NCI-H510A treated with DMSO at 0.1 percent for 48 hours (cell line): ENCODE data around the gene PPP1R9B.

Source experiments
- DNase-seq: peaks from one replicate; lab custom pipeline; 2025; lab: John Stamatoyannopoulos, UW

Gene PPP1R9B

DNA sequence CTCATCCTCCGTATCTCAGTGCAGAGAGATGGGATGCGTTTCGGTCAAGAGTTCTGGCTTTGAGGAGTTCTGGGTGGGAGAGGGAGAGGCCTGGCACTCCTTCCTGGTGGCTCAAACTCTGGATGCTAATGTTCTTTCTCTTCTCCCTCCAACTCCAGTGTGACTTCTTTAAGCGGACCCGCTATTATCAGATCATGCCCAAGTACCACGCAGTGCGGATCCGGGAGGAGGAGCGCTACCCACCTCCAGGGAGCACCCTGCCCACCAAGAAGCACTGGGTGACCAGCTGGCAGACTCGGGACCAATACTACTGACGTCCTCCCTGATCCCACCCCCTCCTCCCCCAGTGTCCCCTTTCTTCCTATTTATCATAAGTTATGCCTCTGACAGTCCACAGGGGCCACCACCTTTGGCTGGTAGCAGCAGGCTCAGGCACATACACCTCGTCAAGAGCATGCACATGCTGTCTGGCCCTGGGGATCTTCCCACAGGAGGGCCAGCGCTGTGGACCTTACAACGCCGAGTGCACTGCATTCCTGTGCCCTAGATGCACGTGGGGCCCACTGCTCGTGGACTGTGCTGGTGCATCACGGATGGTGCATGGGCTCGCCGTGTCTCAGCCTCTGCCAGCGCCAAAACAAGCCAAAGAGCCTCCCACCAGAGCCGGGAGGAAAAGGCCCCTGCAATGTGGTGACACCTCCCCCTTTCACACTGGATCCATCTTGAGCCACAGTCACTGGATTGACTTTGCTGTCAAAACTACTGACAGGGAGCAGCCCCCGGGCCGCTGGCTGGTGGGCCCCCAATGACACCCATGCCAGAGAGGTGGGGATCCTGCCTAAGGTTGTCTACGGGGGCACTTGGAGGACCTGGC is 61.3 kb downstream of the PPP1R9B start:
- no peak for DNase-seq

GRCh38 chr17:50087912-50088405 is 62.5 kb downstream of the PPP1R9B start:
- no peak for DNase-seq

GRCh38 chr17:50087246-50087911 is 63.1 kb downstream of the PPP1R9B start:
- peak; percentile 54 for DNase-seq
